A549 (cell line): Measurements from ENCODE around the gene PYGM. TPM values are rescaled to one million over a fixed set of nuclear protein-coding genes. Genes with fewer than 3 reads are reported as not detected.

Experiments
- ATAC-seq, 2 experiments: fragments of 200-7000 bp in 1 of 2; fragments of >200 bp in 1 of 2; cut with Nextera tagmentation in 1 of 2; cut with Tn5 transposase in 1 of 2; 3 replicates each; pipeline versions ENCODE4 v1.8.0 to v1.9.1; 2018 to 2020; ENCODE audit warnings: mild to moderate bottlenecking in 1 of 2, moderate library complexity in 1 of 2
- CTCF ChIA-PET: fragments of 300-600 bp; sonication (Branson Sonifier 250); formaldehyde crosslinking; extraction: SDS; loops from one replicate; lab custom pipeline; 2021; ENCODE audit warnings: antibody characterized with exemption, inconsistent platforms; lab: Yijun Ruan, JAX
- POLR2A ChIA-PET: fragments of 350-600 bp; formaldehyde crosslinking; extraction: SDS; loops from one replicate; lab custom pipeline; 2021; ENCODE audit warnings: antibody characterized with exemption, inconsistent platforms; lab: Yijun Ruan, JAX
- DNase-seq, 2 experiments: peaks; one replicate each; pipeline versions ENCODE4 v3.0.0 to v3.0.0-alpha.2; 2011 to 2016; ENCODE audit warnings: low read depth in 1 of 2, low spot score in 1 of 2
- FAIRE-seq: peaks from 2 replicates; lab custom pipeline; 2011; peaks lifted over from hg19 to GRCh38; lab: Jason Lieb, UNC
- H3K27ac ChIP-seq, 2 experiments: fragments of >200 bp; sonication (Bioruptor Twin); formaldehyde crosslinking; 3 replicates each; pipeline ENCODE4 v1.5.1; 2016 to 2017
- H3K4me1 ChIP-seq: fragments of >200 bp; sonication (Bioruptor Twin); formaldehyde crosslinking; 3 replicates; pipeline ENCODE4 v1.6.1; 2016
- H3K4me2 ChIP-seq: fragments of >200 bp; sonication (Bioruptor Twin); formaldehyde crosslinking; 3 replicates; pipeline ENCODE4 v1.6.1; 2016
- H3K4me3 ChIP-seq: fragments of >200 bp; sonication (Bioruptor Twin); formaldehyde crosslinking; 3 replicates; pipeline ENCODE4 v1.5.1; 2016
- H3K9me3 ChIP-seq: fragments of >200 bp; sonication (Bioruptor Twin); formaldehyde crosslinking; 3 replicates; pipeline ENCODE4 v1.6.1; 2016
- CBX2 ChIP-seq: fragments of 200-600 bp; sonication (generic); IDR thresholded peaks from 2 replicates; pipeline ENCODE4 v1.6.1; 2016; ENCODE audit warnings: low read depth, mild to moderate bottlenecking, borderline replicate concordance
- CHD2 ChIP-seq: fragments of 150-350 bp; IDR thresholded peaks from 2 replicates; pipeline ENCODE4 v1.6.1; 2014; ENCODE audit warnings: low read length; ENCODE audit not compliant: partially characterized antibody
- EP300 ChIP-seq, 2 experiments: fragments of >200 bp; sonication (Bioruptor Twin); formaldehyde crosslinking; IDR thresholded peaks; 2 replicates in 1 of 2; 3 replicates in 1 of 2; pipeline ENCODE4 v1.6.1; 2016 to 2017
- ESRRA ChIP-seq: fragments of 150-350 bp; IDR thresholded peaks from 2 replicates; pipeline ENCODE4 v1.6.1; 2014; ENCODE audit warnings: mild to moderate bottlenecking, low read length, borderline replicate concordance
- FOSB ChIP-seq: fragments of 250-450 bp; sonication (Bioruptor Pico); IDR thresholded peaks from 2 replicates; pipeline ENCODE4 v1.5.0; 2020; ENCODE audit warnings: mild to moderate bottlenecking, moderate library complexity
- GATA3 ChIP-seq: IDR thresholded peaks from 2 replicates; pipeline ENCODE4 v1.6.1; 2012; ENCODE audit warnings: borderline replicate concordance
- HEYL ChIP-seq: fragments of 250-450 bp; sonication (Bioruptor Pico); IDR thresholded peaks from 2 replicates; pipeline ENCODE4 v1.8.0; 2021; ENCODE audit warnings: mild to moderate bottlenecking, moderate library complexity
- HOXA7 ChIP-seq: fragments of 250-450 bp; sonication (Bioruptor Pico); IDR thresholded peaks from 2 replicates; pipeline ENCODE4 v1.5.0; 2020; ENCODE audit warnings: mild to moderate bottlenecking, moderate library complexity
- HOXB13 ChIP-seq: fragments of 250-450 bp; sonication (Bioruptor Pico); IDR thresholded peaks from 2 replicates; pipeline ENCODE4 v1.5.0; 2020; ENCODE audit warnings: low read depth, mild to moderate bottlenecking, moderate library complexity
- JUNB ChIP-seq: fragments of >200 bp; sonication (Bioruptor Twin); formaldehyde crosslinking; IDR thresholded peaks from 2 replicates; pipeline ENCODE4 v1.6.1; 2016
- KDM1A ChIP-seq: fragments of 200-600 bp; sonication (generic); IDR thresholded peaks from 2 replicates; pipeline ENCODE4 v1.6.1; 2016; ENCODE audit warnings: low read depth, mild to moderate bottlenecking
- KDM5A ChIP-seq: fragments of 200-600 bp; sonication (generic); IDR thresholded peaks from 2 replicates; pipeline ENCODE4 v1.6.1; 2016; ENCODE audit warnings: antibody characterized with exemption, mild to moderate bottlenecking
- MAFK ChIP-seq: fragments of 450-650 bp; IDR thresholded peaks from 2 replicates; pipeline ENCODE4 v1.6.1; 2014; ENCODE audit not compliant: partially characterized antibody
- NFE2L2 ChIP-seq: fragments of 150-350 bp; conservative IDR thresholded peaks from 2 replicates; pipeline ENCODE4 v1.6.1; 2014; ENCODE audit warnings: low read length
- NR3C1 ChIP-seq: fragments of >200 bp; sonication (Bioruptor Twin); formaldehyde crosslinking; IDR thresholded peaks from 3 replicates; pipeline ENCODE4 v1.6.1; 2017
- POLR2AphosphoS2 ChIP-seq: conservative IDR thresholded peaks from 2 replicates; pipeline ENCODE4 v1.6.1; 2012; ENCODE audit warnings: low read length, improper control_type of control experiment, inconsistent platforms
- SMC3 ChIP-seq: fragments of >200 bp; sonication (Bioruptor Twin); formaldehyde crosslinking; IDR thresholded peaks from 3 replicates; pipeline ENCODE4 v1.6.1; 2018; ENCODE audit warnings: inconsistent platforms
- TFCP2L1 ChIP-seq: fragments of 250-450 bp; sonication (Bioruptor Pico); IDR thresholded peaks from 2 replicates; pipeline ENCODE4 v1.5.0; 2021; ENCODE audit warnings: mild to moderate bottlenecking
- TP53 ChIP-seq: fragments of 250-450 bp; sonication (Bioruptor Pico); IDR thresholded peaks from 2 replicates; pipeline ENCODE4 v1.5.0; 2021; ENCODE audit warnings: mild to moderate bottlenecking, moderate library complexity
- ZFP36 ChIP-seq: fragments of 450-650 bp; IDR thresholded peaks from 2 replicates; pipeline ENCODE4 v1.6.1; 2014; ENCODE audit warnings: borderline replicate concordance; ENCODE audit not compliant: partially characterized antibody
- WGBS: methylation state at CpG from one replicate; pipeline ENCODE4 v1.1.6; 2017; ENCODE audit errors: missing lambda C conversion rate; 5-methylcytosine and 5-hydroxymethylcytosine counted together
- polyA plus RNA-seq, 4 experiments: library from polyadenylated mRNA; depleted of rRNA in 3 of 4; stranded (reverse); fragments of >200 nt; fragmentation: RNase III in 1 of 4; extraction: RNeasy Plus Mini Kit Qiagen cat#74134 plus additional on column Dnase treatment in 1 of 4; gene quantifications; 2 replicates in 3 of 4; 3 replicates in 1 of 4; pipeline ENCODE4 v1.2.3, GENCODE V29; 2011 to 2017
- TF ChIP-seq, protein P1 (sequence below): fragments of 250-450 bp; sonication (Bioruptor Pico); IDR thresholded peaks from 2 replicates; pipeline ENCODE4 v1.5.0; 2021; ENCODE audit warnings: mild to moderate bottlenecking, moderate library complexity, borderline replicate concordance
- TF ChIP-seq, protein P2 (sequence below): fragments of >200 bp; sonication (Bioruptor Twin); formaldehyde crosslinking; IDR thresholded peaks from 2 replicates; pipeline ENCODE4 v1.6.1; 2016
- TF ChIP-seq, protein P3 (sequence below): fragments of 200-600 bp; sonication (generic); IDR thresholded peaks from 2 replicates; pipeline ENCODE4 v1.6.1; 2016; ENCODE audit warnings: antibody characterized with exemption, mild to moderate bottlenecking, moderate library complexity

Gene PYGM
- polyA plus RNA-seq, 2 of the 4 experiments (the other 2 are of a cell fraction), result 0.22 to 0.23 TPM

DNA sequence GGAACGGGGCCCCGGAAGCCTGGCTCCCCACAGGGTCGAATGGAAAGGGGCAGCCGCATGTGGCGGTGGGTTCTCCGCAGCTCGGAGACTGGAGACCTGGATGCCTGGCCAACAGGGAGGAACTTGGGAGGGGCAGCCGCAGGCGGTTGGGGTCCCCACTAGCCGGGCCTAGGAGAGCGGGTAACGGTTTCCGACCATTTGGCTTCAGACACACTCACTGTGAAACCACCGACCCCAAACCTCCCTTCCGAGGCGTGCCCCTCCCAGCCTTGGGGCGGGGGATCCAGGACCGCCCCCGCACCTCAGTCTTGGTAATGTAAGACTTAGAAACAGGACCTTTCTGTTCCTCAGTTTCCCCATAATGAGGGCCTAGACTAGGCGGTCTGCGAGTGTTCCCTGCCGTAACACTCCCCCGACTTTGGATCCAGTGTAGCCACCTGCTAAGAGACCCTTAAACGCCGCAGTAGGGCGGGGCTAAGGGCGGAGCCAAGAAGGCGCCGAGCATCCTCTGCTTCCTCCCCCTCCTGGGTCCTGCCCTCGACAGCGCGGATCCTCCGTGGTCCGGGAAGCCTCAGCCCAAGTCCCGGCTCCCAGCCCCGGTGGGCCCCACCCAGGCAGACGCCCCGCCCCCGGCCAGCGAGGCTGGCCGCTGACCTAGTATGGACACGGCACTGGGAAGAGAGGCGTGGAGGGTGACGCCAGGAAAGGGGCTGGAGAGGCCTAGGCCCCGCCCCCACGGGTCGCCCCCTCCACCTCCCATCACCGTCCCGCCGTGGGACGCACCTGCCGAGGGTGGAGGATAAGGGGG is 14.0 kb downstream of the PYGM start (continued):
- TF ChIP-seq, protein P1, sequence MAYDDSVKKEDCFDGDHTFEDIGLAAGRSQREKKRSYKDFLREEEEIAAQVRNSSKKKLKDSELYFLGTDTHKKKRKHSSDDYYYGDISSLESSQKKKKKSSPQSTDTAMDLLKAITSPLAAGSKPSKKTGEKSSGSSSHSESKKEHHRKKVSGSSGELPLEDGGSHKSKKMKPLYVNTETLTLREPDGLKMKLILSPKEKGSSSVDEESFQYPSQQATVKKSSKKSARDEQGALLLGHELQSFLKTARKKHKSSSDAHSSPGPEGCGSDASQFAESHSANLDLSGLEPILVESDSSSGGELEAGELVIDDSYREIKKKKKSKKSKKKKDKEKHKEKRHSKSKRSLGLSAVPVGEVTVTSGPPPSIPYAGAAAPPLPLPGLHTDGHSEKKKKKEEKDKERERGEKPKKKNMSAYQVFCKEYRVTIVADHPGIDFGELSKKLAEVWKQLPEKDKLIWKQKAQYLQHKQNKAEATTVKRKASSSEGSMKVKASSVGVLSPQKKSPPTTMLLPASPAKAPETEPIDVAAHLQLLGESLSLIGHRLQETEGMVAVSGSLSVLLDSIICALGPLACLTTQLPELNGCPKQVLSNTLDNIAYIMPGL, result no peak
- TF ChIP-seq, protein P2, sequence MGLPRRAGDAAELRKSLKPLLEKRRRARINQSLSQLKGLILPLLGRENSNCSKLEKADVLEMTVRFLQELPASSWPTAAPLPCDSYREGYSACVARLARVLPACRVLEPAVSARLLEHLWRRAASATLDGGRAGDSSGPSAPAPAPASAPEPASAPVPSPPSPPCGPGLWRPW, result no peak
- TF ChIP-seq GATA3 (no peak), NR3C1 (no peak), CHD2 (no peak), MAFK (no peak), TFCP2L1 (CRISPR knock-in tag) (no peak), HOXA7 (CRISPR knock-in tag) (no peak), ZFP36 (no peak), HEYL (no peak)
- TF ChIP-seq, all 56 proteins: peak for 0

DNA sequence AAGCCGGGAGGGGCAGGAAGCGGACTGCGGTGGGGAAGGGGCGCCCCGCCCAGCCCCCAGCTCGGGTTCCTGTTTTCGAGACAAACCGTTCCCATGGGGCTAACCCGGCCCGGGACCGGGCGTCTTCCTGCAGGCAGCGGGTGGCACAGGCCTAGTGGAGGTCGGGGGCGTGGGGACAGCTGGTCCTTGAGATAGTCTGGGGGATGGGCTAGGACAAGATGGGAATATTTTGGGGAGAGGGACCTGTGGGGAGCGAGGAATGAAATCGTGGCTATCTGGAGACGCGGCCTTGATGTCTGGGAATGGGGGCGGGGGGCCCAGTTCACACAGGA is 14.6 kb downstream of the PYGM start:
- peak overlapping the region; percentile 99 for H3K4me2 ChIP-seq
- 7% methylated on average over 7 of the region's 20 CpGs for WGBS
- peak overlapping the region; percentile 61 for H3K4me3 ChIP-seq
- no peak for TF ChIP-seq JUNB
- no peak for TF ChIP-seq CBX2
- TF ChIP-seq EP300 (IDR thresholded peaks at IDR 0.05), result no peak
- TF ChIP-seq HOXA7 (CRISPR knock-in tag), result no peak
- TF ChIP-seq FOSB (CRISPR knock-in tag), result no peak
- no peak for TF ChIP-seq ESRRA
- no peak for TF ChIP-seq KDM5A
- TF ChIP-seq, all 56 proteins: peak for 0
- ATAC-seq (no peak), FAIRE-seq (no peak), DNase-seq (no peak)
- Histone ChIP-seq H3K9me3 (no peaks in the 10 kb centered on the region), H3K27ac (peak overlapping the region; percentile 61 to 84; a peak in 5 of 6 replicates), H3K4me1 (peaks cover 28% of the 10 kb centered on the region)
- ChIA-PET CTCF (interaction anchor here (1.1 to 7.2 kb wide), 7 partner anchors 11 to 390 kb away, joined by 3 to 104 read pairs (median 21); partner anchors contain the start of gene PYGM), POLR2A (interaction anchor here (0.5 kb wide), 1 partner anchor 428 kb away, joined by 3 read pairs; the partner anchor contains the start of gene TRMT112)

DNA sequence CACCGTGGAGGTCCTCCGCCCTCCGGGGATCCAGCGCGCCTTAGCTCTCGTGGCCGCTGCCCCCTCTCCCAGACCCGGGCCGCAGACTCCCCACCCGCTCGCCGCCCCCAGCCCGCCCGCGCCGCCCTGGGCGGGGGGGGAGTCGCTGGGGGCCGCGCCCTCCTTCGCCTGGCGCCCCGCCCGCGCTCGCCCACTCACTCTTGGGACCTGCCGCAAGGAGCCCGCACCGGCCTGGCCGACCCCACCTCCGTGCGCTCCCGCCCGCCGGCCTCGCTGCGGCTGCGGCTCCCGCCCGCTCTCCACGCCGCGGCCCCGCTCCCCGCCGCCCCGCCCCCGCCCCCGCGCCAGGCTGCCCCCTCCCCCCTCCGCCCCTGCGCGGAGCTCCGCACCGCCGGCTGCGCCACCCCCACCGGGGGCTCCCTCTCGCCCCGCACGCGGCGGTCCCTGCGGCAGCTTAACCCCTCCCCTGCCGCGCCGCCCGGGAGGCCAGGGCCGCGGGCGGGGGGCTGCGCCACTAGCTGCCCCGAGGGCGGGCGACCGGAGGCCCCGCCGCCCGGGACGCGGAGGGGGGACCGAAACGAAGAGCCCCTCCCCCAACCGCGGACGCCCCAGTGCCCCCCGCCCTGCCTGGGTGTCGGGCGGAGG is 15.1 kb downstream of the PYGM start:
- CTCF ChIA-PET, result interaction anchor here (0.7 to 7.2 kb wide), 16 partner anchors 12 to 390 kb away, joined by 3 to 104 read pairs (median 6); partner anchors contain the start of gene PYGM
- POLR2A ChIA-PET, result interaction anchor here (0.5 kb wide), 1 partner anchor 427 kb away, joined by 3 read pairs; the partner anchor contains the start of gene TRMT112
- FAIRE-seq, result no peak

More for the DNA sequence above, 15.1 kb downstream of the PYGM start:
- H3K9me3 ChIP-seq, result no peaks in the 10 kb centered on the region
- H3K4me2 ChIP-seq, result peak overlapping the region; percentile 99
- no peak for TF ChIP-seq HOXB13 (CRISPR knock-in tag)
- TF ChIP-seq POLR2AphosphoS2, result no peak
- TF ChIP-seq TP53 (CRISPR knock-in tag), result no peak
- TF ChIP-seq KDM1A, result no peak
- TF ChIP-seq, protein P3, sequence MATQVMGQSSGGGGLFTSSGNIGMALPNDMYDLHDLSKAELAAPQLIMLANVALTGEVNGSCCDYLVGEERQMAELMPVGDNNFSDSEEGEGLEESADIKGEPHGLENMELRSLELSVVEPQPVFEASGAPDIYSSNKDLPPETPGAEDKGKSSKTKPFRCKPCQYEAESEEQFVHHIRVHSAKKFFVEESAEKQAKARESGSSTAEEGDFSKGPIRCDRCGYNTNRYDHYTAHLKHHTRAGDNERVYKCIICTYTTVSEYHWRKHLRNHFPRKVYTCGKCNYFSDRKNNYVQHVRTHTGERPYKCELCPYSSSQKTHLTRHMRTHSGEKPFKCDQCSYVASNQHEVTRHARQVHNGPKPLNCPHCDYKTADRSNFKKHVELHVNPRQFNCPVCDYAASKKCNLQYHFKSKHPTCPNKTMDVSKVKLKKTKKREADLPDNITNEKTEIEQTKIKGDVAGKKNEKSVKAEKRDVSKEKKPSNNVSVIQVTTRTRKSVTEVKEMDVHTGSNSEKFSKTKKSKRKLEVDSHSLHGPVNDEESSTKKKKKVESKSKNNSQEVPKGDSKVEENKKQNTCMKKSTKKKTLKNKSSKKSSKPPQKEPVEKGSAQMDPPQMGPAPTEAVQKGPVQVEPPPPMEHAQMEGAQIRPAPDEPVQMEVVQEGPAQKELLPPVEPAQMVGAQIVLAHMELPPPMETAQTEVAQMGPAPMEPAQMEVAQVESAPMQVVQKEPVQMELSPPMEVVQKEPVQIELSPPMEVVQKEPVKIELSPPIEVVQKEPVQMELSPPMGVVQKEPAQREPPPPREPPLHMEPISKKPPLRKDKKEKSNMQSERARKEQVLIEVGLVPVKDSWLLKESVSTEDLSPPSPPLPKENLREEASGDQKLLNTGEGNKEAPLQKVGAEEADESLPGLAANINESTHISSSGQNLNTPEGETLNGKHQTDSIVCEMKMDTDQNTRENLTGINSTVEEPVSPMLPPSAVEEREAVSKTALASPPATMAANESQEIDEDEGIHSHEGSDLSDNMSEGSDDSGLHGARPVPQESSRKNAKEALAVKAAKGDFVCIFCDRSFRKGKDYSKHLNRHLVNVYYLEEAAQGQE, result no peak
- no peak for TF ChIP-seq NFE2L2
- TF ChIP-seq SMC3, result no peak
- TF ChIP-seq KDM5A, result no peak
- TF ChIP-seq, all 56 proteins: peak for 0
- Histone ChIP-seq H3K4me3 (peak overlapping the region; percentile 61), H3K4me1 (peaks cover 28% of the 10 kb centered on the region), H3K27ac (peak overlapping the region; percentile 61 to 84; a peak in 5 of 6 replicates)
- no peak for DNase-seq
- no peak for ATAC-seq
- 0% methylated on average over 1 of the region's 89 CpGs for WGBS
